Smooth muscle cell of the umbilical artery (primary cell): ENCODE results near the gene DNMT3A. TPM values are rescaled to one million over a fixed set of nuclear protein-coding genes. Genes with fewer than 3 reads are reported as not detected.

Experiments
- total RNA-seq: library from RNA; depleted of rRNA; stranded (reverse); fragments of >200 nt; gene quantifications from 2 replicates; pipeline ENCODE4 v1.2.3, GENCODE V29; 2014

DNMT3A gene
- 13.7 and 14.8 TPM in 2 replicates for total RNA-seq

DNA sequence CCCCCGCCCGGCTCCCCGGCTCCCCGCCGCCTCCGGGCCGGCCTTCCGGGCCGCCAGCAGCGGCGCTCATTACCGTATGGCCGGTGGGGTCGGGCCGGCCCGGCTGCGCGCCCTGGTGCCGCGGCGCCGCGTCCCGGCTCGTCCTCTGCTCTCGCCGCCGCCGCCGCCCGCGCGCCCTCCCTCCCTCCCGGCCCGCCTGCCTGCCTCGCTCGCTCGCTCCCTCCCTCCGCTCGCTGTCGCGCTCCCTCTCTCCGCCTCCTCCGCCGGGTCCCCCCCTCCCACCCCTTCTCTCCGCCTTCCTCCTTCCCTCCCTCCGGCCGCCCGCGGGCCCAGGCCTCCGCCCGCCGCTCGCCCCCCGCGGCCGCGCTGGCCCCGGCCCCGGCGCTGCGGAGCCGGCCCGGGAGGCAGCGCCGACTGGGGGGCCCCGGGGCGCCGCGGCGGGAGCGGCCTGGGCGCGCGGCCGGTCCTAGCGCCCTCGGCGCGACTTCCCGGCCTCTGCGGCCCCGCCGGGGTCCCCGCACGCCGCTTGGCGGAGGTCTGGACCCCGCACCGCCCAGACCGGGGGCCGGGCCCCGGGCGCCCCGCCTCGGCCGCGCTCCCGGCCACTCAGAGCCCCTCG is at the start of gene DNMT3A:
Gene DNMT3A, minus strand, starts transcription at position 173 of the 619 bp plus-strand sequence. CDS start 27,941 bp downstream, outside the sequence.

Other genes with a start within 250 kb of the DNMT3A start
- 1.0 and 1.5 TPM in 2 replicates for gene POMC, start 173.3 kb downstream of the DNMT3A start, total RNA-seq